Measurements from ENCODE around the gene LSM3.

The LSM3 gene

GRCh38 chr3:14138109-14138877 lies 40.3 kb upstream of the LSM3 start:
- TF ChIP-seq, protein P1, sequence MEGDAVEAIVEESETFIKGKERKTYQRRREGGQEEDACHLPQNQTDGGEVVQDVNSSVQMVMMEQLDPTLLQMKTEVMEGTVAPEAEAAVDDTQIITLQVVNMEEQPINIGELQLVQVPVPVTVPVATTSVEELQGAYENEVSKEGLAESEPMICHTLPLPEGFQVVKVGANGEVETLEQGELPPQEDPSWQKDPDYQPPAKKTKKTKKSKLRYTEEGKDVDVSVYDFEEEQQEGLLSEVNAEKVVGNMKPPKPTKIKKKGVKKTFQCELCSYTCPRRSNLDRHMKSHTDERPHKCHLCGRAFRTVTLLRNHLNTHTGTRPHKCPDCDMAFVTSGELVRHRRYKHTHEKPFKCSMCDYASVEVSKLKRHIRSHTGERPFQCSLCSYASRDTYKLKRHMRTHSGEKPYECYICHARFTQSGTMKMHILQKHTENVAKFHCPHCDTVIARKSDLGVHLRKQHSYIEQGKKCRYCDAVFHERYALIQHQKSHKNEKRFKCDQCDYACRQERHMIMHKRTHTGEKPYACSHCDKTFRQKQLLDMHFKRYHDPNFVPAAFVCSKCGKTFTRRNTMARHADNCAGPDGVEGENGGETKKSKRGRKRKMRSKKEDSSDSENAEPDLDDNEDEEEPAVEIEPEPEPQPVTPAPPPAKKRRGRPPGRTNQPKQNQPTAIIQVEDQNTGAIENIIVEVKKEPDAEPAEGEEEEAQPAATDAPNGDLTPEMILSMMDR (IDR thresholded peaks at IDR 0.05; ENCODE audit: low read length) = no peak
- H3K4me2 ChIP-seq (ENCODE audit: low read length) = no peak overlapping the region
- no peak overlapping the region for H2AFZ ChIP-seq (ENCODE audit: low read length)
- no peaks in the 10 kb centered on the region for H4K20me1 ChIP-seq (ENCODE audit: insufficient read depth, low read length)
- H3K9me3 ChIP-seq (ENCODE audit: low read length) = no peaks in the 10 kb centered on the region
- no peak overlapping the region for H3K9ac ChIP-seq (ENCODE audit: low read length)
- H3F3A ChIP-seq (ENCODE audit: insufficient read depth, low read length) = no peaks in the 10 kb centered on the region
- H3K27ac ChIP-seq (ENCODE audit: low read depth, low read length, poor library complexity, severe bottlenecking) = no peak overlapping the region
- H3K27me3 ChIP-seq (ENCODE audit: insufficient read depth, low read length) = no peaks in the 10 kb centered on the region
- peaks cover 32% of the 10 kb centered on the region for H3K36me3 ChIP-seq (ENCODE audit: insufficient read depth, low read length)
- no peaks in the 10 kb centered on the region for H3K9me2 ChIP-seq (ENCODE audit: low read depth, low read length)
- H3K4me3 ChIP-seq (ENCODE audit: low read depth, low read length, poor library complexity, severe bottlenecking) = no peak overlapping the region
- no peaks in the 10 kb centered on the region for H3K4me1 ChIP-seq (ENCODE audit: insufficient read depth, low read length, severe bottlenecking)
- no peaks in the 10 kb centered on the region for H3K79me2 ChIP-seq (ENCODE audit: insufficient read depth, low read length)

DNA sequence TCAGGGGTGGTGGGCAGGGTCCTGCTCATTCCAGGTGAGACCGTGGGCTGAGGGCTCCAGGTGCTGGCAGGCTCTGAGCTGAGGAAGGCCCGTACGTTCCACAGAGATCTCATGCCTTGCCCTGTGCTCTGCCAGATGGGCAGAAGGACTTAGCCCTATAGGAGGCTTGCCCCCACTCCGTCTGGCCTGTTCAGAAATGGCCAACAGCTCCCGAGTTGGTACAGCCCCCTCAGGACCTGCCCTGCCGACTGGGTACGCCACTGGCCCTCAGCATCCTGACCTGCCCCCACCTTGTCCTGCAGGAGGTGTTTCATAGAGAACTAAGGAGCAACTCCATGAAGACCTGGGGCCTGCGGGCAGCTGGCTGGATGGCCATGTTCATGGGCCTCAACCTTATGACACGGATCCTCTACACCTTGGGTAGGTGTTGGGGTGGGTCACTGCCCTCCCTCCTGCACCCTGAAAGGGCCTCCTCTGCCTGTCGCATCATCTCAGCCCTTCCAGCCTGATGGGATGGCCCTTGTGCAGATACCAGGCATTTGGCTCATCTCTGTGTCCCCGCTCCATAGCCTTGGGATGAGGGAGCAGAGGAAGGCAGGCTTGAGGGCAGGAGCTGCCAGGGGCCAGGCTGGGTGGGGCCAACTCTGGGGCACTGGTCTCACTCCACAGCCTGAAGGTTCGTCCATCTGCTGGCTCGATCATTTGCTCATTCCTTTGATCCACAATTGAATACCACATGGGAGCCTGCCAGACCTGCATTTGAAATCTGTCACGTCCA lies 39.5 kb upstream of the LSM3 start:
- no peaks in the 10 kb centered on the region for H3K27me3 ChIP-seq (ENCODE audit: insufficient read depth, low read length)
- H3K4me1 ChIP-seq (ENCODE audit: insufficient read depth, low read length, severe bottlenecking) = peaks cover 3% of the 10 kb centered on the region
- no peak overlapping the region for H3K9ac ChIP-seq (ENCODE audit: low read length)
- no peaks in the 10 kb centered on the region for H3K79me2 ChIP-seq (ENCODE audit: insufficient read depth, low read length)
- H2AFZ ChIP-seq (ENCODE audit: low read length) = no peak overlapping the region
- H3F3A ChIP-seq (ENCODE audit: insufficient read depth, low read length) = no peaks in the 10 kb centered on the region
- no peak overlapping the region for H3K27ac ChIP-seq (ENCODE audit: low read depth, low read length, poor library complexity, severe bottlenecking)
- H3K4me3 ChIP-seq (ENCODE audit: low read depth, low read length, poor library complexity, severe bottlenecking) = no peak overlapping the region
- H3K36me3 ChIP-seq (ENCODE audit: insufficient read depth, low read length) = peaks cover 25% of the 10 kb centered on the region
- no peak overlapping the region for H3K4me2 ChIP-seq (ENCODE audit: low read length)
- H4K20me1 ChIP-seq (ENCODE audit: insufficient read depth, low read length) = no peaks in the 10 kb centered on the region
- H3K9me2 ChIP-seq (ENCODE audit: low read depth, low read length) = no peaks in the 10 kb centered on the region
- TF ChIP-seq, protein P1 (IDR thresholded peaks at IDR 0.05; ENCODE audit: low read length) = no peak
- TF ChIP-seq EZH2 (IDR thresholded peaks at IDR 0.05; ENCODE audit: borderline replicate concordance, low read length) = no peak
- no peaks in the 10 kb centered on the region for H3K9me3 ChIP-seq (ENCODE audit: low read length)

DNA sequence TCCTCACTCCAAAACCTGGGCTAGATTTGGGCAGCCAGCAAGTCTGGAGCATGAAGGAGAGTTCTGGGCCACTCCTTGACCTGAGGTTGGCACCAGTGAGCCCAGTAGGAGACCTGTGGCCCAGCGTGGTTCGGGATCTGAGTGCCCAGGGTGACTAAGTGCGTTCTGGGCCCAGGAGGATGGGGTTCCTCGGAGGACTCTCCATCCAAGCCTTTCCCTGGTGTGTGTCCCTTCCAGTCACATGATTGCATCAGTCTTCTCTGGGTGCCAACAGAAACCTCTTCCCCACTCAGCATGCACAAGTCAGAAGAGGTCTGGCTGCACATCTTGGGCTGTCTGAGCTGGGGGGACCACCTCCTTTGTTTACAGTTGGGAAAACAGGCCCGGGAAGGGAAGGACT lies 38.8 kb upstream of the LSM3 start:
- H3K36me3 ChIP-seq (ENCODE audit: insufficient read depth, low read length) = peaks cover 18% of the 10 kb centered on the region; the same call in 1 of the 2 replicates
- H3K27ac ChIP-seq (ENCODE audit: low read depth, low read length, poor library complexity, severe bottlenecking) = no peak overlapping the region

More for the DNA sequence above, 38.8 kb upstream of the LSM3 start:
- no peaks in the 10 kb centered on the region for H3F3A ChIP-seq (ENCODE audit: insufficient read depth, low read length)
- no peaks in the 10 kb centered on the region for H3K9me3 ChIP-seq (ENCODE audit: low read length)
- H3K9me2 ChIP-seq (ENCODE audit: low read depth, low read length) = no peaks in the 10 kb centered on the region
- H3K27me3 ChIP-seq (ENCODE audit: insufficient read depth, low read length) = no peaks in the 10 kb centered on the region
- no peak overlapping the region for H3K4me2 ChIP-seq (ENCODE audit: low read length)
- H3K4me3 ChIP-seq (ENCODE audit: low read depth, low read length, poor library complexity, severe bottlenecking) = no peak overlapping the region
- H3K79me2 ChIP-seq (ENCODE audit: insufficient read depth, low read length) = no peaks in the 10 kb centered on the region
- H4K20me1 ChIP-seq (ENCODE audit: insufficient read depth, low read length) = no peaks in the 10 kb centered on the region
- no peak overlapping the region for H3K9ac ChIP-seq (ENCODE audit: low read length)
- no peak for TF ChIP-seq EZH2 (IDR thresholded peaks at IDR 0.05; ENCODE audit: borderline replicate concordance, low read length)
- TF ChIP-seq, protein P1 (IDR thresholded peaks at IDR 0.05; ENCODE audit: low read length) = no peak
- H2AFZ ChIP-seq (ENCODE audit: low read length) = no peak overlapping the region
- peaks cover 10% of the 10 kb centered on the region for H3K4me1 ChIP-seq (ENCODE audit: insufficient read depth, low read length, severe bottlenecking)

Data from OCI-LY1 (cell line).